Activated T-cell treated with anti-CD3 and anti-CD28 coated beads, Interleukin-2, amount 50 U/mL, for 72 hours (primary cell): Measurements from ENCODE around the gene ALDH2. TPM values are rescaled to one million over a fixed set of nuclear protein-coding genes. Genes with fewer than 3 reads are reported as not detected.

Experiments
- ATAC-seq, 2 donors: fragments of 150-1000 bp; cut with Tn5 transposase; replicated peaks in 1 of 2; 2 replicates each; pipeline ENCODE4 v1.10.0; 2021; ENCODE audit warnings: moderate library complexity in 2 of 2, mild to moderate bottlenecking in 1 of 2
- DNase-seq, 2 donors: peaks; one replicate each; pipeline ENCODE4 v3.0.0; 2021 to 2022; ENCODE audit warnings: mixed read lengths in 1 of 2
- H3K27ac Mint-ChIP-seq: one replicate; pipeline ENCODE4 v1.8.0; 2022; ENCODE audit warnings: mild to moderate bottlenecking, moderate library complexity, mixed read lengths
- H3K27me3 Mint-ChIP-seq: one replicate; pipeline ENCODE4 v1.8.0; 2022; ENCODE audit warnings: low read depth, mixed read lengths
- H3K36me3 Mint-ChIP-seq, 2 donors: one replicate each; pipeline ENCODE4 v1.8.0; 2022; ENCODE audit warnings: mixed read lengths in 2 of 2, mild to moderate bottlenecking in 1 of 2; ENCODE audit not compliant: insufficient read depth in 2 of 2
- H3K4me1 Mint-ChIP-seq: one replicate; pipeline ENCODE4 v1.8.0; 2022; ENCODE audit warnings: low read depth, mixed read lengths
- H3K4me3 Mint-ChIP-seq, 2 donors: one replicate each; pipeline ENCODE4 v1.8.0; 2022; ENCODE audit warnings: mild to moderate bottlenecking in 2 of 2, mixed read lengths in 2 of 2, moderate library complexity in 2 of 2
- H3K9me3 Mint-ChIP-seq, 2 donors: one replicate each; pipeline ENCODE4 v1.8.0; 2022; ENCODE audit warnings: mixed read lengths in 2 of 2
- total RNA-seq, 2 donors: library from RNA; stranded (reverse); gene quantifications; one replicate each; pipeline ENCODE4 v1.2.3, GENCODE V29; 2022

Gene ALDH2
- total RNA-seq, 2 donors from 2014 or later = 21.1 to 28.0 TPM

- Mint-ChIP-seq H3K36me3 (no peaks in the 10 kb centered on the region), H3K27ac (no peak overlapping the region), H3K4me3 (no peak overlapping the region), H3K4me1 (no peaks in the 10 kb centered on the region), H3K9me3 (no peaks in the 10 kb centered on the region), H3K27me3 (no peaks in the 10 kb centered on the region)
- DNase-seq = no peak
- ATAC-seq = no peak
Measured at GRCh38 chr12:111783046-111783445, 16.3 kb downstream of the ALDH2 start.

DNA sequence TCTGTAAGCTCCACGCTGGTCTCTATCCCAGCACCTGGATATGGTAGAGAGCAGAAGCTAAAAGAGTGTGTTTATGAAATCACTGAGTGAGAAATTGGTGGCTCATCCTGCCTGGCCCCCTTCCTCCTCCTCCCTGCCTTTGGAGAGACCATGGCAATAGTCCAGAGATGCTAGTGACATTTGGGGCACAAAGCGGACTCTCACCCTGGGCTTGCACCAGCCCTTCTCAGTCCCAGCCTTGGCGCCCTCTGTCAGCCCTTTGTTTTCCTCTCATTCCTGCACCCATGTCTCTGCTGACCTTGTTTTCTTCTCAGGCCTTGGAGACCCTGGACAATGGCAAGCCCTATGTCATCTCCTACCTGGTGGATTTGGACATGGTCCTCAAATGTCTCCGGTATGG, 18.2 kb downstream of the ALDH2 start:
- Mint-ChIP-seq H3K4me3 (no peak overlapping the region), H3K9me3 (no peaks in the 10 kb centered on the region), H3K36me3 (no peaks in the 10 kb centered on the region), H3K4me1 (no peaks in the 10 kb centered on the region), H3K27ac (no peak overlapping the region), H3K27me3 (no peaks in the 10 kb centered on the region)
- ATAC-seq (no peak), DNase-seq (no peak)

GRCh38 chr12:111785651-111786050, 18.9 kb downstream of the ALDH2 start:
- no peaks in the 10 kb centered on the region for H3K9me3 Mint-ChIP-seq
- H3K4me1 Mint-ChIP-seq = no peaks in the 10 kb centered on the region
- DNase-seq (no peak), ATAC-seq (no peak)
- no peak overlapping the region for H3K27ac Mint-ChIP-seq
- no peak overlapping the region for H3K4me3 Mint-ChIP-seq
- no peaks in the 10 kb centered on the region for H3K27me3 Mint-ChIP-seq
- H3K36me3 Mint-ChIP-seq = no peaks in the 10 kb centered on the region

DNA sequence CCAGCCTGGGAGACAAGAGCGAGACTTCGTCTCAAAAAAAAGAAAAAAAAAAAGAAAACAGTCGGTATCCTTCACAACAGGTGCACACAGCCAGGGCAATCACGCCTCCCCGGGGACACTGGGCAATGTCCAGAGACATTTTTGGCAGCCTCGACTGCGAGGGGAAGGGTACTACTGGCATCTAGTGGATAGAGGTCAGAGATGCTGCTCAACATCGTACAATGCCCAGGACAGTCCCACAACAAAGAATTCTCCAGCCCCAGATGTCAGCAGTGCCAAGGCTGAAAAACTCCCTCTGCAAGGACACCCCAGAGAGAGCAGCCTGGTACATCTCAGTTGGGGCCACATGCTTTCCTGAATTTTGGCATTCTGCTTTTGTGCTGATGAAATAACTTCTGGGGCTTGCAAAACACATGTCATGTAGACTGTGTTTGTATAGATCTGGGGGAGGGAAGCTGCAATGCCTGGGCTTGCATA, 21.5 kb downstream of the ALDH2 start:
- no peaks in the 10 kb centered on the region for H3K9me3 Mint-ChIP-seq
- H3K4me1 Mint-ChIP-seq = no peaks in the 10 kb centered on the region
- no peak overlapping the region for H3K27ac Mint-ChIP-seq
- DNase-seq (no peak), ATAC-seq (no peak)
- no peaks in the 10 kb centered on the region for H3K27me3 Mint-ChIP-seq
- H3K36me3 Mint-ChIP-seq = no peaks in the 10 kb centered on the region
- no peak overlapping the region for H3K4me3 Mint-ChIP-seq

- H3K27ac Mint-ChIP-seq = no peak overlapping the region
- ATAC-seq (no peak), DNase-seq (no peak)
- H3K27me3 Mint-ChIP-seq = no peaks in the 10 kb centered on the region
- no peak overlapping the region for H3K4me3 Mint-ChIP-seq
- no peaks in the 10 kb centered on the region for H3K36me3 Mint-ChIP-seq
- H3K4me1 Mint-ChIP-seq = no peaks in the 10 kb centered on the region
- no peaks in the 10 kb centered on the region for H3K9me3 Mint-ChIP-seq
Measured at GRCh38 chr12:111789779-111790178, 23.0 kb downstream of the ALDH2 start.

- Mint-ChIP-seq H3K9me3 (no peaks in the 10 kb centered on the region), H3K36me3 (no peaks in the 10 kb centered on the region), H3K27me3 (no peaks in the 10 kb centered on the region), H3K4me1 (no peaks in the 10 kb centered on the region), H3K4me3 (no peak overlapping the region), H3K27ac (no peak overlapping the region)
- ATAC-seq = no peak
- no peak for DNase-seq
Measured at GRCh38 chr12:111791507-111791906, 24.8 kb downstream of the ALDH2 start.

DNA sequence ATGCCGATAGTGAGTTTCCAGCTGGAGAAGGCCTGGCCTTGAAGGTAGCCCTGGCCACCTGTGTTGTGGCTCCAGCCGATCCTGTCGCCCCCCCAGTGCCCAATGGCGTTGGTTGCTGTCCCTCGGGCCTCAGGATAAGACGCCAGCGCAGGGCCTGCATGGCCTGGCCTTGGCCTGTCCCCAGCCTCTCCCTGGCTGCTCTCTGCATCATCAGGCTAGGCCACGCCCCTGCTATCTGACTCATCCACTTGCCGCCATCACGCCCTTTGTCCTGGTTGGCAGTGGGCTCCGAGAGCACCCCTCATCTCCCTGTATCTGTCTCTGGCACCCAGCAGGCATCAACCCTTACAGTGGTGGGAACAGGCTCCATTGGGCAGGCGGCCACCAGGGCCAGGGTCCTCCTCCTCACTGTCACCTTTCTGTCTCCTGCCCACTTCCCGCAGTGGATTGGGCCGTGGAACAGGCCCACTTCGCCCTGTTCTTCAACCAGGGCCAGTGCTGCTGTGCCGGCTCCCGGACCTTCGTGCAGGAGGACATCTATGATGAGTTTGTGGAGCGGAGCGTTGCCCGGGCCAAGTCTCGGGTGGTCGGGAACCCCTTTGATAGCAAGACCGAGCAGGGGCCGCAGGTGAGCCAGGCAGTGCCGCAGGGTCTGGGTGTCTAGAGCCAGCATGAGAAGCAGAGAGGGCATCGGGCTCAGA, 25.6 kb downstream of the ALDH2 start:
- ATAC-seq (no peak), DNase-seq (no peak)
- Mint-ChIP-seq H3K27me3 (no peaks in the 10 kb centered on the region), H3K4me1 (no peaks in the 10 kb centered on the region), H3K9me3 (no peaks in the 10 kb centered on the region), H3K36me3 (no peaks in the 10 kb centered on the region), H3K4me3 (no peak overlapping the region), H3K27ac (no peak overlapping the region)

DNA sequence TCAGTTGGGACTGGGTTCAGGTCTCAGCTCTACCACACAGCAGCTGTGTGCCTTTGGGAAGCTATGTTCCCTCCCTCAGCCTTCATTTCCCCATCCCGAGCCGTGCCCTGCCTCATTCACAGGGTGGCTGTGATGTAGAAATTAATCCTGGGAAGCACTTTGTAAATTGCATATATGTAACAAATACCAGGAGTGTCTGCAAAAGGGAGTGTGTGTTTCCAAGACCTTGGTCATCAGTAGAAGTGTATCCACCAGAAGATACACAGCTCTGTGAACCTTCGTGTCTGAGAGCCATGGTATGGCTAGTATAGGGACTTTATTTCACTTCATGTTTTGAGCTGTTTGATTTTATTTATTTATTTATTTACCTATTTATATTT, 26.1 kb downstream of the ALDH2 start:
- Mint-ChIP-seq H3K4me3 (no peak overlapping the region), H3K27ac (no peak overlapping the region), H3K27me3 (no peaks in the 10 kb centered on the region), H3K4me1 (no peaks in the 10 kb centered on the region), H3K9me3 (no peaks in the 10 kb centered on the region), H3K36me3 (no peaks in the 10 kb centered on the region)
- ATAC-seq = no peak
- DNase-seq = no peak

DNA sequence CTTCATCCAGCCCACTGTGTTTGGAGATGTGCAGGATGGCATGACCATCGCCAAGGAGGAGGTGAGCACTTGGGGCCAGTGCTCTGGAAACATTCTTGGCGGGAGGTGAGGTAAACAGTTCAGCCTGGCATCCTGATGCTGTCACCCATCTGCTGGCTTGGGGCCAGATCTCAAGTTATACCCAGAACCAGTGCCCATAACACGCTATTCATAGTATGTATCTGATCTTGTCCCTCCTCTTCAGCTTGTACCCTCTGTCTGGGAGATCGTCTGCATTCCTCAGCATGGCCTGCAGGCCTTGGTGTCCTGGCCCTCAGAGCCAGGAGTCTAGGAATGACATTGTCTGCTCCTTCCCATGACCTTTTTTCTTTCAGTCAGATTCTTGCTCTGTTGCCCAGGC, 31.4 kb downstream of the ALDH2 start:
- H3K27ac Mint-ChIP-seq = no peak overlapping the region
- DNase-seq (no peak), ATAC-seq (no peak)
- H3K9me3 Mint-ChIP-seq = no peaks in the 10 kb centered on the region
- no peak overlapping the region for H3K4me3 Mint-ChIP-seq
- H3K4me1 Mint-ChIP-seq = peaks cover 5% of the 10 kb centered on the region
- peaks cover 0 to 2% of the 10 kb centered on the region in 2 donors for H3K36me3 Mint-ChIP-seq
- no peaks in the 10 kb centered on the region for H3K27me3 Mint-ChIP-seq

DNA sequence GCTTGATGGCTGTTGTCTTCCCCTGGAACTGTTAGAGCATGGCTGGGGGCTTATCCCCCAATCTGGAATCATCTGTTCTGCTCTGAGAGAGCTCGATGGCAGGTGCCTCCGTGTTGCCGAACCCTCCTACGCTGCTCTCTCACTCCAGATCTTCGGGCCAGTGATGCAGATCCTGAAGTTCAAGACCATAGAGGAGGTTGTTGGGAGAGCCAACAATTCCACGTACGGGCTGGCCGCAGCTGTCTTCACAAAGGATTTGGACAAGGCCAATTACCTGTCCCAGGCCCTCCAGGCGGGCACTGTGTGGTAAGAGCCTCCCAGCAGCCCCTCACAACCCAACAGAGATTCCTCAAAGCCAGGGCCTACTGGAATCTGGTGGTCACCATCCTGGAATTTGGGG, 33.0 kb downstream of the ALDH2 start:
- Mint-ChIP-seq H3K4me3 (no peak overlapping the region), H3K36me3 (peaks cover 0 to 2% of the 10 kb centered on the region in 2 donors), H3K27me3 (no peaks in the 10 kb centered on the region), H3K9me3 (no peaks in the 10 kb centered on the region), H3K4me1 (peaks cover 5% of the 10 kb centered on the region), H3K27ac (no peak overlapping the region)
- no peak for ATAC-seq
- no peak for DNase-seq

DNA sequence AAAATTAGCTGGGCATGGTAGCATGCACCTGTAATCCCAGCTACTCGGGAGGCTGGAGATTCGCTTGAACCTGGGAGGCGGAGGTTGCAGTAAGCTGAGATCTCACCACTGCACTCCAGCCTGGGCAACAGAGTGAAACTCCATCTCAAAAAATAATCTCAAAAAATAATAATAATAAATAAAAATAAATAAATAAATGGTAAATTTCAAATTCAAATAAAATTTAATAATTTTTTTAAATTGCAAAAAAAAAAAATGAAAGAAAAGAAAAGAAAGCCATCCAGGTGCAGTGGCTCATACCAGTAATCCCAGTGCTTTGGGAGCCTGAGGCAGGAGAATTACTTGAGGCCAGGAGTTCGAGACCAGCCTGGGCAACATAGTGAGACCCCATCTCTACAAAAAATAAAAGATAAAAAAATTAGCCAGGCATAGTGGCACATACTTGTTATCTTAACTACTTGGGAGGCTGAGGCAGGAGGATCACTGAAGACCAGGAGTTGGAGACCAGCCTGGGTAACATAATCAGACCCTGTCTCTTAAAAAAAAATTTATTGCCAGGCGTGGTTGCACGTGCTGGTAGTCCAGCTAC, 36.4 kb downstream of the ALDH2 start:
- ATAC-seq (no peak), DNase-seq (no peak)
- Mint-ChIP-seq H3K27ac (no peak overlapping the region), H3K9me3 (no peaks in the 10 kb centered on the region), H3K4me1 (peaks cover 5% of the 10 kb centered on the region), H3K4me3 (no peak overlapping the region), H3K36me3 (peaks cover 0 to 2% of the 10 kb centered on the region in 2 donors), H3K27me3 (no peaks in the 10 kb centered on the region)

- Mint-ChIP-seq H3K27me3 (no peaks in the 10 kb centered on the region), H3K4me1 (peaks cover 5% of the 10 kb centered on the region), H3K36me3 (peaks cover 0 to 2% of the 10 kb centered on the region in 2 donors), H3K9me3 (no peaks in the 10 kb centered on the region), H3K4me3 (no peak overlapping the region), H3K27ac (no peak overlapping the region)
- DNase-seq (no peak), ATAC-seq (no peak)
Measured at GRCh38 chr12:111803851-111804250, 37.1 kb downstream of the ALDH2 start.

GRCh38 chr12:111806304-111806703, 39.6 kb downstream of the ALDH2 start:
- ATAC-seq = no peak
- no peaks in the 10 kb centered on the region for H3K9me3 Mint-ChIP-seq
- no peaks in the 10 kb centered on the region for H3K36me3 Mint-ChIP-seq
- DNase-seq = no peak
- no peaks in the 10 kb centered on the region for H3K27me3 Mint-ChIP-seq
- H3K27ac Mint-ChIP-seq = no peak overlapping the region
- no peak overlapping the region for H3K4me3 Mint-ChIP-seq
- H3K4me1 Mint-ChIP-seq = no peaks in the 10 kb centered on the region

GRCh38 chr12:111807232-111807631, 40.5 kb downstream of the ALDH2 start:
- H3K9me3 Mint-ChIP-seq = no peaks in the 10 kb centered on the region
- no peak overlapping the region for H3K27ac Mint-ChIP-seq
- no peak overlapping the region for H3K4me3 Mint-ChIP-seq
- no peaks in the 10 kb centered on the region for H3K36me3 Mint-ChIP-seq
- H3K27me3 Mint-ChIP-seq = no peaks in the 10 kb centered on the region
- ATAC-seq (no peak), DNase-seq (no peak)
- no peaks in the 10 kb centered on the region for H3K4me1 Mint-ChIP-seq
